ENCODE data around the gene SHROOM2. TPM values are rescaled to one million over a fixed set of nuclear protein-coding genes. Genes with fewer than 3 reads are reported as not detected.
"Not testable (repeated sequence)": the region's sequence is repeated elsewhere in the genome, so short reads cannot be mapped to it uniquely, and the experiment has no call there.

Gene SHROOM2
- total RNA-seq, 1 experiment from 2014 or later: 0.15 TPM

DNA sequence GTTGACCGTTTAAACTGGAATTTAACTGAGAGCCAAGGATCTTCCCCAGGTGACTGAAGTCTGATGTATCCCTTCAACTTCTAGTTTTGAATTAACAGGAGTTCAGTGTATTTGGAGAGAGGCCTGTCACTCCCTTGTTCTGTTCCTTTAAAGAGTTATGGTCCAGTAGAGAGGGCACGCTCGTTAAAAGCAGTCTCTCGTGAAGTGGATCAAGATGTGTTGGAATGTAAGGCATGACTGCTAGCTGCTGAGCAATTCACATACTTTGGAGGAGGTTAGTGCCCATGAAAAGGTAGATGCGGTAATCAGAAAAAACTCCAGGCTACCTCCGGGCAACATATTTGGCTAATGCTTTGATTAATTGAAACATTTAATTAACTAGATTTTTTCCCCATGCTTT lies 65.7 kb downstream of the SHROOM2 start:
- no peak for DNase-seq
- Histone ChIP-seq H3K4me3 (ENCODE audit: low read length) (no peak overlapping the region), H3K9me2 (replicated peaks; ENCODE audit: insufficient read depth, low read length) (no peaks in the 10 kb centered on the region), H3K9ac (ENCODE audit: low read length) (no peak overlapping the region), H3K4me1 (ENCODE audit: low read length) (no peaks in the 10 kb centered on the region), H3K79me2 (ENCODE audit: low read length) (no peaks in the 10 kb centered on the region), H3K27ac (ENCODE audit: low read length) (no peak overlapping the region), H2AFZ (ENCODE audit: low read length) (no peak overlapping the region), H3K9me3 (ENCODE audit: low read length) (no peaks in the 10 kb centered on the region), H3K4me2 (ENCODE audit: low read depth, low read length, poor library complexity, severe bottlenecking) (no peak overlapping the region), H3K27me3 (ENCODE audit: low read length) (no peaks in the 10 kb centered on the region), H3K36me3 (ENCODE audit: insufficient read depth, low read length) (no peaks in the 10 kb centered on the region), H4K20me1 (ENCODE audit: insufficient read depth, low read depth, low read length) (no peaks in the 10 kb centered on the region)

GRCh38 chrX:9853307-9853706 lies 67.1 kb downstream of the SHROOM2 start:
- Histone ChIP-seq H3K9me2 (replicated peaks; ENCODE audit: insufficient read depth, low read length) (no peaks in the 10 kb centered on the region), H3K79me2 (ENCODE audit: low read length) (no peaks in the 10 kb centered on the region), H3K36me3 (ENCODE audit: insufficient read depth, low read length) (no peaks in the 10 kb centered on the region), H4K20me1 (ENCODE audit: insufficient read depth, low read depth, low read length) (no peaks in the 10 kb centered on the region), H3K4me2 (ENCODE audit: low read depth, low read length, poor library complexity, severe bottlenecking) (no peak overlapping the region), H3K4me3 (ENCODE audit: low read length) (no peak overlapping the region), H3K9ac (ENCODE audit: low read length) (no peak overlapping the region), H2AFZ (ENCODE audit: low read length) (no peak overlapping the region), H3K4me1 (ENCODE audit: low read length) (no peaks in the 10 kb centered on the region), H3K27me3 (ENCODE audit: low read length) (no peaks in the 10 kb centered on the region), H3K27ac (ENCODE audit: low read length) (no peak overlapping the region), H3K9me3 (ENCODE audit: low read length) (no peaks in the 10 kb centered on the region)
- no peak for DNase-seq

DNA sequence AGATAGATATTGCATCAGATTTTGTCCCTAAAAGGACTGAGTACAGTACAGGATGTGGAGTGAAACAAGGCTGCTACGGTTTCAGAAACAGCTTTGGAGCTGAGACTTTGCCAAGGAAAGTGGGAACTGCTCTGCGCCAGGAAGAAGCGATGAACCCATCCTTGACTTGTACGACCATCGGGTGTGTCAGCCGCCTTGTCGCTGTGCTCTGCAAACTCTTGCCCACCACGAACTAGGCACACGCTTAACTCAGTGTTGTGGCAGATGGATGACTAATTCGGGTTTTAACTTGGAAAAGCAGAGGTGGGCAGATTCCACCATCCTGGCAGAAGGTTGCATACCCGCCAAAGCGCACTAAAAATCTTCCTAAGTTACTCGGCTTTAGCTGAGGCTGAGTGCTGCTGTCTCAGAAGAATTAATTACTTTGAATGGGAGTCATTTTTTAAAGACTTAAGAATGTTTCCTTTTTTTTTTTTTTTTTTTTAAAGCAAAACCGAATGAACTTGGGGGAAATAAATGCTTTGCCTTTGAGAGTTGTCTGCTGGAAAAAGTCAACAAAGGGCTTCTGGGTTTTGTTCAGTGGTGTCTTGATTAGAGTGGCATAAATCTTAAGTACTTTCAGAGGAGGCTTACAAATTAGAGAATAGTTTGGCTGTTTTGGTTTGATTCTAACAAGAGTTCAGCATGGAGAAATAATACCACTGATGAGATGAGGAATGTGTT lies 69.5 kb downstream of the SHROOM2 start:
- Histone ChIP-seq H3K27me3 (ENCODE audit: low read length) (no peaks in the 10 kb centered on the region), H4K20me1 (ENCODE audit: insufficient read depth, low read depth, low read length) (no peaks in the 10 kb centered on the region), H3K4me1 (ENCODE audit: low read length) (peaks cover 12% of the 10 kb centered on the region), H3K9ac (ENCODE audit: low read length) (no peak overlapping the region), H3K36me3 (ENCODE audit: insufficient read depth, low read length) (no peaks in the 10 kb centered on the region), H3K9me2 (replicated peaks; ENCODE audit: insufficient read depth, low read length) (no peaks in the 10 kb centered on the region), H3K4me2 (ENCODE audit: low read depth, low read length, poor library complexity, severe bottlenecking) (no peak overlapping the region), H3K27ac (ENCODE audit: low read length) (no peak overlapping the region), H2AFZ (ENCODE audit: low read length) (no peak overlapping the region), H3K4me3 (ENCODE audit: low read length) (no peak overlapping the region), H3K9me3 (ENCODE audit: low read length) (no peaks in the 10 kb centered on the region), H3K79me2 (ENCODE audit: low read length) (no peaks in the 10 kb centered on the region)
- DNase-seq: no peak

DNA sequence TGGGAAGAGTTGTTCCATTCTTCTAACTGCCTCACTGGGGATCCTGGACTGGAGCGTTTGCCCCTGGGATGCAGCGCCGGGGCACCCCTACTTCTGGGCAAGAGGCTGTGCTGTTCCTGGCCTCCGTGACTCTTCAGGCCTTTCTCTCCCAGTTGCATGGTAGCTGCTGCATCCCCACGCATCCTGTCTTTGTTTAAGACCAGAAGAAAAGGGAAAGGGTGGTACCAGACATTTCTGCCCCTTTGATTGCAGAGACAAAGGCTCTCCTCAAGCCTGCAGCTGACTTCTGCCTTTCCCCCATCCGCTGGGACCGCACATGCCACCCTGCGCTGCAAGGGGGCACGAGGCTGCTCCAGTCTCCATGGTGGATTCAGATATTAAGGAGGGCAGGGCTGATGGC lies 70.4 kb downstream of the SHROOM2 start:
- Histone ChIP-seq H3K9ac (ENCODE audit: low read length) (no peak overlapping the region), H3K4me3 (ENCODE audit: low read length) (no peak overlapping the region)
- no peak for DNase-seq

GRCh38 chrX:9857575-9858474 lies 71.6 kb downstream of the SHROOM2 start:
- DNase-seq: no peak
- Histone ChIP-seq H3K4me2 (ENCODE audit: low read depth, low read length, poor library complexity, severe bottlenecking) (no peak overlapping the region), H4K20me1 (ENCODE audit: insufficient read depth, low read depth, low read length) (no peaks in the 10 kb centered on the region), H3K79me2 (ENCODE audit: low read length) (no peaks in the 10 kb centered on the region), H3K27me3 (ENCODE audit: low read length) (no peaks in the 10 kb centered on the region), H3K36me3 (ENCODE audit: insufficient read depth, low read length) (no peaks in the 10 kb centered on the region), H3K9me2 (replicated peaks; ENCODE audit: insufficient read depth, low read length) (no peaks in the 10 kb centered on the region), H3K4me1 (ENCODE audit: low read length) (peaks cover 12% of the 10 kb centered on the region), H3K9ac (ENCODE audit: low read length) (no peak overlapping the region), H3K9me3 (ENCODE audit: low read length) (no peaks in the 10 kb centered on the region), H3K27ac (ENCODE audit: low read length) (no peak overlapping the region), H3K4me3 (ENCODE audit: low read length) (no peak overlapping the region), H2AFZ (ENCODE audit: low read length) (no peak overlapping the region)

More for the DNA sequence above, 70.4 kb downstream of the SHROOM2 start:
- Histone ChIP-seq H3K9me3 (ENCODE audit: low read length) (no peaks in the 10 kb centered on the region), H4K20me1 (ENCODE audit: insufficient read depth, low read depth, low read length) (no peaks in the 10 kb centered on the region), H3K36me3 (ENCODE audit: insufficient read depth, low read length) (no peaks in the 10 kb centered on the region), H3K4me1 (ENCODE audit: low read length) (peaks cover 12% of the 10 kb centered on the region), H3K27me3 (ENCODE audit: low read length) (no peaks in the 10 kb centered on the region), H3K27ac (ENCODE audit: low read length) (no peak overlapping the region), H2AFZ (ENCODE audit: low read length) (no peak overlapping the region), H3K79me2 (ENCODE audit: low read length) (no peaks in the 10 kb centered on the region), H3K4me2 (ENCODE audit: low read depth, low read length, poor library complexity, severe bottlenecking) (no peak overlapping the region), H3K9me2 (replicated peaks; ENCODE audit: insufficient read depth, low read length) (no peaks in the 10 kb centered on the region)

GRCh38 chrX:9858684-9859083 lies 72.5 kb downstream of the SHROOM2 start:
- H3K27me3 ChIP-seq (ENCODE audit: low read length); H3K4me3 ChIP-seq (ENCODE audit: low read length); H3K9ac ChIP-seq (ENCODE audit: low read length); H3K9me3 ChIP-seq (ENCODE audit: low read length); H4K20me1 ChIP-seq (ENCODE audit: insufficient read depth, low read depth, low read length); H2AFZ ChIP-seq (ENCODE audit: low read length); DNase-seq; H3K9me2 ChIP-seq (replicated peaks; ENCODE audit: insufficient read depth, low read length); H3K27ac ChIP-seq (ENCODE audit: low read length); H3K79me2 ChIP-seq (ENCODE audit: low read length); H3K4me2 ChIP-seq (ENCODE audit: low read depth, low read length, poor library complexity, severe bottlenecking); H3K36me3 ChIP-seq (ENCODE audit: insufficient read depth, low read length): not testable (repeated sequence)
- peaks cover 12% of the 10 kb centered on the region for H3K4me1 ChIP-seq (ENCODE audit: low read length)

DNA sequence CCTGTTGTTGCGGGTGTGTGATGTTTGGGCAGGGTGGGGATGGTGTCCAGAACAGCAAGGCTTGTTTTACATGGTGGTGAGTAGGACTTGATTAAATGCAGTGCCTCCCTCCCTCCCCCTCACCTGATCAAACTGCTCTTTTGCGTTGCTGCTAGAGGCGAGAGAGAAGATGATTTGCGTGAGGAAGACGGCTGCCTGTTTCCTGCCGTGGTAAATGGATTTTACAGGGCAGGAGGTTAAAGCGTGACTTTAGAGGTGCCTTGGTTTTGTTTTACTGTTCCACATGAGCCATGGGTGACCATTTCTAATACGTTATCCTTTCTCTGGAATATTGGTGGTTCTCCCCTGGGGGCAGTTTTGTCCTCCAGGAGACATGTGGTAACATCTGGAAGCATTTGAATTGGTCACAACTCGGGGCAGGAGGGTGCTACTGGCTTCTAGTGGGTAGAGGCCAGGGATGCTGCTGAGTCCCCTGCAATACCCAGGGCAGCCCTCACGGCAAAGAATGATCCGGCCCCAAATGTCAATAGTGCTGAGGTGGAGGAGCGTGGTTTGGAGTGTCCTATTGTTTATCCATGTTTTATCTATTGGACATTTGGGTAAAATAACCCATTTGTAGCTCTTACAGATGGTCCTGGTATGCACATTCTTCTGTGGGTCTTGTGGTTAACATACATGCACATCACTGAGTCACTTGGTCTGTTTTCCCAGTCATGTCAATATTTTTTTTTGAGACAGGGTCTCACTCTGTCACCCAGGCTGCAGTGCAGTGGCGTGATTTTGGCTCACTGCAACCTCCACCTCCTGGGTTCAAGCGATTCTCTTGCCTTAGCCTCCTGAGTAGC lies 73.7 kb downstream of the SHROOM2 start:
- DNase-seq: peak; percentile 57
- Histone ChIP-seq H3K4me3 (ENCODE audit: low read length) (no peak overlapping the region), H3K27me3 (ENCODE audit: low read length) (no peaks in the 10 kb centered on the region), H2AFZ (ENCODE audit: low read length) (peak overlapping the region; percentile 62; the same call in 1 of the 2 replicates), H3K27ac (ENCODE audit: low read length) (no peak overlapping the region), H3K4me1 (ENCODE audit: low read length) (peaks cover 12% of the 10 kb centered on the region), H4K20me1 (ENCODE audit: insufficient read depth, low read depth, low read length) (no peaks in the 10 kb centered on the region), H3K9me2 (replicated peaks; ENCODE audit: insufficient read depth, low read length) (no peaks in the 10 kb centered on the region), H3K4me2 (ENCODE audit: low read depth, low read length, poor library complexity, severe bottlenecking) (peak overlapping the region; percentile 38), H3K79me2 (ENCODE audit: low read length) (no peaks in the 10 kb centered on the region), H3K36me3 (ENCODE audit: insufficient read depth, low read length) (no peaks in the 10 kb centered on the region), H3K9me3 (ENCODE audit: low read length) (no peaks in the 10 kb centered on the region), H3K9ac (ENCODE audit: low read length) (no peak overlapping the region)

DNA sequence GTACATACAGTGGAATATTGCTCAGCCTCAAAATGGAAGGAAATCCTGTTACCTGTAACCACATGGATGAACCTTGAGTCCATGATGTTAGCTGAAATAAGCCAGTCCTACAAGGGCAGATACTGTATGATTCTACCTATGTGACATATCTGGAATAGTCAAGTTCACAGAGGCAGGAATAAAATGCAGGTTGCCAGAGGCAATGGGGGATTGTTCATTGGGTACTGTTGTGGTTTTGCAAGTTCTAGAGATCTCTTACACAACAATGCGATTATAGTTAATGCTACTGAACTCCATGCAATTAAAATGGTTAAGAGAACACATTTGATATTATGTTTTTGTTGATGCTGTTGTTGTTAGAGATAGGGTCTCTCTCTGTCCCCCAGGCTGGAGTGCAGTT lies 74.6 kb downstream of the SHROOM2 start:
- H2AFZ ChIP-seq (ENCODE audit: low read length): no peak overlapping the region
- no peaks in the 10 kb centered on the region for H3K9me2 ChIP-seq (replicated peaks; ENCODE audit: insufficient read depth, low read length)
- no peak overlapping the region for H3K27ac ChIP-seq (ENCODE audit: low read length)
- no peaks in the 10 kb centered on the region for H4K20me1 ChIP-seq (ENCODE audit: insufficient read depth, low read depth, low read length)
- no peak overlapping the region for H3K4me3 ChIP-seq (ENCODE audit: low read length)
- no peaks in the 10 kb centered on the region for H3K36me3 ChIP-seq (ENCODE audit: insufficient read depth, low read length)
- no peak overlapping the region for H3K9ac ChIP-seq (ENCODE audit: low read length)
- H3K9me3 ChIP-seq (ENCODE audit: low read length): no peaks in the 10 kb centered on the region
- no peak overlapping the region for H3K4me2 ChIP-seq (ENCODE audit: low read depth, low read length, poor library complexity, severe bottlenecking)
- no peak for DNase-seq
- H3K27me3 ChIP-seq (ENCODE audit: low read length): no peaks in the 10 kb centered on the region
- no peaks in the 10 kb centered on the region for H3K79me2 ChIP-seq (ENCODE audit: low read length)
- peaks cover 12% of the 10 kb centered on the region for H3K4me1 ChIP-seq (ENCODE audit: low read length)

Data from Karpas-422 (cell line).